GM12878 (cell line): Measurements from ENCODE around the gene MRPS25. TPM values are rescaled to one million over a fixed set of nuclear protein-coding genes. Genes with fewer than 3 reads are reported as not detected.

Source experiments
- polyA plus RNA-seq, 11 experiments: library from polyadenylated mRNA; depleted of rRNA in 4 of 11; unstranded in 6 of 11; stranded (reverse) in 5 of 11; fragments of >200 nt; fragmentation: Nextera tagmentation in 4 of 11; fragmentation: Illumina TruSeq in 1 of 11; extraction: Ambion mirVana in 4 of 11; extraction: Trizol in 1 of 11; gene quantifications; 1 replicate in 1 of 11; 2 replicates in 10 of 11; pipeline versions ENCODE4 v1.2.1 to v1.2.3, GENCODE V29; 2011 to 2016; ENCODE audit warnings: inconsistent platforms in 2 of 11, missing spikeins in 2 of 11, low read depth in 1 of 11
- total RNA-seq, 4 experiments: library from RNA; depleted of rRNA in 3 of 4; stranded (reverse); fragments of >200 nt in 3 of 4; fragmentation: Illumina TruSeq in 1 of 4; extraction: Trizol in 1 of 4; gene quantifications; 2 replicates each; pipeline versions ENCODE4 v1.2.1 to v1.2.3, GENCODE V29; 2013 to 2021

Gene MRPS25
- total and polyA plus RNA-seq, 10 of the 15 experiments (the other 5 are each of a cell fraction or from before 2014, with no cell fraction given): 17.0 to 114 (median 62.2) TPM

Other genes starting within 250 kb of the MRPS25 start
- gene FGD5, start 246.4 kb downstream of the MRPS25 start, total RNA-seq (2014; rRNA removed): 0.11 TPM in 1 of 2 replicates, not detected in the other
- 0.04 TPM in 1 of 2 replicates, not detected in the other for gene FGD5, start 246.4 kb downstream of the MRPS25 start, total RNA-seq (2014; rRNA removed; fragmentation: Illumina TruSeq; extraction: Trizol)
- 0.11 and 0.13 TPM in 2 replicates for gene FGD5, start 246.4 kb downstream of the MRPS25 start, total RNA-seq (2021)
- gene FGD5, start 246.4 kb downstream of the MRPS25 start, polyA plus RNA-seq (2011; rRNA removed): 0.03 TPM in 1 of 2 replicates, not detected in the other
- gene FGD5, start 246.4 kb downstream of the MRPS25 start, polyA plus RNA-seq (2014; fragmentation: Illumina TruSeq; extraction: Trizol): 0.03 and 0.13 TPM in 2 replicates
- under 1 TPM; 0.07 to 0.11 TPM for gene FGD5, start 246.4 kb downstream of the MRPS25 start, polyA plus RNA-seq (2014; fragmentation: Nextera tagmentation; extraction: Ambion mirVana)
- gene FGD5, start 246.4 kb downstream of the MRPS25 start, polyA plus RNA-seq (2014; rRNA removed): 0.08 and 0.12 TPM in 2 replicates
- gene FGD5, start 246.4 kb downstream of the MRPS25 start, polyA plus RNA-seq (2016; fragmentation: Nextera tagmentation; extraction: Ambion mirVana): not detected
- 22.8 and 23.2 TPM in 2 replicates for gene NR2C2, start 117.7 kb downstream of the MRPS25 start, total RNA-seq (2014; rRNA removed)
- gene NR2C2, start 117.7 kb downstream of the MRPS25 start, total RNA-seq (2014; rRNA removed; fragmentation: Illumina TruSeq; extraction: Trizol): 16.9 and 18.0 TPM in 2 replicates
- 28.2 and 30.3 TPM in 2 replicates for gene NR2C2, start 117.7 kb downstream of the MRPS25 start, total RNA-seq (2021)
- 18.6 and 20.3 TPM in 2 replicates for gene NR2C2, start 117.7 kb downstream of the MRPS25 start, polyA plus RNA-seq (2011; rRNA removed)
- gene NR2C2, start 117.7 kb downstream of the MRPS25 start, polyA plus RNA-seq (2014; fragmentation: Illumina TruSeq; extraction: Trizol): 19.7 and 22.1 TPM in 2 replicates
- 1 to 10 TPM; 2.7 to 4.5 TPM for gene NR2C2, start 117.7 kb downstream of the MRPS25 start, polyA plus RNA-seq (2014; fragmentation: Nextera tagmentation; extraction: Ambion mirVana)
- gene NR2C2, start 117.7 kb downstream of the MRPS25 start, polyA plus RNA-seq (2014; rRNA removed): 16.8 and 21.2 TPM in 2 replicates
- gene NR2C2, start 117.7 kb downstream of the MRPS25 start, polyA plus RNA-seq (2016; fragmentation: Nextera tagmentation; extraction: Ambion mirVana): 10 to 100 TPM in 1 of 2 experiments, 1 to 10 TPM in 1; 7.3 to 16.1 TPM
- 12.0 and 13.8 TPM in 2 replicates for gene RBSN, start 33.8 kb upstream of the MRPS25 start, total RNA-seq (2014; rRNA removed)
- gene RBSN, start 33.8 kb upstream of the MRPS25 start, total RNA-seq (2014; rRNA removed; fragmentation: Illumina TruSeq; extraction: Trizol): 10.2 and 11.0 TPM in 2 replicates
- 10.7 and 11.9 TPM in 2 replicates for gene RBSN, start 33.8 kb upstream of the MRPS25 start, total RNA-seq (2021)
- 10.9 and 11.1 TPM in 2 replicates for gene RBSN, start 33.8 kb upstream of the MRPS25 start, polyA plus RNA-seq (2011; rRNA removed)
- 7.8 and 8.4 TPM in 2 replicates for gene RBSN, start 33.8 kb upstream of the MRPS25 start, polyA plus RNA-seq (2014; fragmentation: Illumina TruSeq; extraction: Trizol)
- gene RBSN, start 33.8 kb upstream of the MRPS25 start, polyA plus RNA-seq (2014; fragmentation: Nextera tagmentation; extraction: Ambion mirVana): 1 to 10 TPM; 2.0 to 2.1 TPM
- gene RBSN, start 33.8 kb upstream of the MRPS25 start, polyA plus RNA-seq (2014; rRNA removed): 7.2 and 7.4 TPM in 2 replicates
- gene RBSN, start 33.8 kb upstream of the MRPS25 start, polyA plus RNA-seq (2016; fragmentation: Nextera tagmentation; extraction: Ambion mirVana): 10 to 100 TPM; 13.4 to 17.5 TPM
- gene CAPN7, start 140.9 kb upstream of the MRPS25 start, total RNA-seq (2014; rRNA removed): 16.5 and 19.9 TPM in 2 replicates
- gene CAPN7, start 140.9 kb upstream of the MRPS25 start, total RNA-seq (2014; rRNA removed; fragmentation: Illumina TruSeq; extraction: Trizol): 17.2 and 18.6 TPM in 2 replicates
- 19.2 and 24.4 TPM in 2 replicates for gene CAPN7, start 140.9 kb upstream of the MRPS25 start, total RNA-seq (2021)
- gene CAPN7, start 140.9 kb upstream of the MRPS25 start, polyA plus RNA-seq (2011; rRNA removed): 24.6 and 41.2 TPM in 2 replicates
- 19.2 and 25.4 TPM in 2 replicates for gene CAPN7, start 140.9 kb upstream of the MRPS25 start, polyA plus RNA-seq (2014; fragmentation: Illumina TruSeq; extraction: Trizol)
- gene CAPN7, start 140.9 kb upstream of the MRPS25 start, polyA plus RNA-seq (2014; fragmentation: Nextera tagmentation; extraction: Ambion mirVana): 1 to 10 TPM; 5.3 to 6.7 TPM
- 13.4 and 15.2 TPM in 2 replicates for gene CAPN7, start 140.9 kb upstream of the MRPS25 start, polyA plus RNA-seq (2014; rRNA removed)
- 10 to 100 TPM; 24.3 to 27.0 TPM for gene CAPN7, start 140.9 kb upstream of the MRPS25 start, polyA plus RNA-seq (2016; fragmentation: Nextera tagmentation; extraction: Ambion mirVana)